ENCODE results near the gene ZNF491.
"Not testable (repeated sequence)": the region's sequence is repeated elsewhere in the genome, so short reads cannot be mapped to it uniquely, and the experiment has no call there.

Gene ZNF491

GRCh38 chr19:11763611-11764010 is 34.7 kb upstream of the ZNF491 start:
- no peak for TF ChIP-seq CTCF (IDR thresholded peaks at IDR 0.05; ENCODE audit: extremely low read depth, missing control alignments)
- no peak for DNase-seq (ENCODE audit: low spot score)

- DNase-seq (ENCODE audit: low spot score) = peak; percentile 94
- TF ChIP-seq CTCF (IDR thresholded peaks at IDR 0.05; ENCODE audit: extremely low read depth, missing control alignments) = no peak
Measured at GRCh38 chr19:11766597-11767591, 31.4 kb upstream of the ZNF491 start, which contains the start of gene ZNF441. TSS of gene ZNF441 (plus strand) at chr19:11767000. CDS start at chr19:11767194, 194 bp downstream.

GRCh38 chr19:11767633-11768133 is 30.6 kb upstream of the ZNF491 start:
- DNase-seq (ENCODE audit: low spot score) = peak; percentile 67
- no peak for TF ChIP-seq CTCF (IDR thresholded peaks at IDR 0.05; ENCODE audit: extremely low read depth, missing control alignments)

GRCh38 chr19:11769995-11770394 is 28.3 kb upstream of the ZNF491 start:
- DNase-seq (ENCODE audit: low spot score) = no peak
- no peak for TF ChIP-seq CTCF (IDR thresholded peaks at IDR 0.05; ENCODE audit: extremely low read depth, missing control alignments)

- not testable (repeated sequence) for DNase-seq (ENCODE audit: low spot score)
Measured at GRCh38 chr19:11771520-11771919, 26.8 kb upstream of the ZNF491 start.

- not testable (repeated sequence) for DNase-seq (ENCODE audit: low spot score)
Measured at GRCh38 chr19:11776669-11777068, 21.7 kb upstream of the ZNF491 start.

GRCh38 chr19:11780431-11781020 is 17.8 kb upstream of the ZNF491 start:
- no peak for DNase-seq (ENCODE audit: low spot score)
- TF ChIP-seq CTCF (IDR thresholded peaks at IDR 0.05; ENCODE audit: extremely low read depth, missing control alignments) = no peak

GRCh38 chr19:11781295-11782057 is 16.8 kb upstream of the ZNF491 start:
- TF ChIP-seq CTCF (IDR thresholded peaks at IDR 0.05; ENCODE audit: extremely low read depth, missing control alignments) = no peak
- no peak for DNase-seq (ENCODE audit: low spot score)
